Activated T-helper 2 cell treated with anti-CD3 and anti-CD28 coated beads, Interferon-gamma antibody, Interleukin-2, Interleukin-4, amounts not matched to agents 10 μg/mL and 5 μg/mL and 100 μg/mL, durations not matched to agents 14 hours and 24 hours and 36 hours (primary cell): ENCODE results near the gene RTN4. TPM values are rescaled to one million over a fixed set of nuclear protein-coding genes. Genes with fewer than 3 reads are reported as not detected.

Source experiments
- DNase-seq: peaks from one replicate; pipeline ENCODE4 v3.0.0; 2021; ENCODE audit warnings: low spot score
- H3K27ac Mint-ChIP-seq: one replicate; pipeline ENCODE4 v1.8.0; 2021; ENCODE audit warnings: mixed read lengths
- H3K27me3 Mint-ChIP-seq: one replicate; pipeline ENCODE4 v1.8.0; 2021; ENCODE audit warnings: low read depth, mixed read lengths
- H3K36me3 Mint-ChIP-seq: one replicate; pipeline ENCODE4 v1.8.0; 2021; ENCODE audit warnings: low read depth, mixed read lengths
- H3K4me1 Mint-ChIP-seq: one replicate; pipeline ENCODE4 v1.8.0; 2021; ENCODE audit warnings: low read depth, mixed read lengths
- H3K4me3 Mint-ChIP-seq: one replicate; pipeline ENCODE4 v1.8.0; 2021; ENCODE audit warnings: low read depth, mild to moderate bottlenecking, moderate library complexity, mixed read lengths
- H3K9me3 Mint-ChIP-seq: one replicate; pipeline ENCODE4 v1.8.0; 2021; ENCODE audit warnings: mixed read lengths
- intact Hi-C: fragments of 100-400 bp; cut with micrococcal nuclease; formaldehyde crosslinking; loops from one replicate; pipeline ENCODE4 v1.15.1; 2023
- total RNA-seq: library from RNA; stranded (reverse); gene quantifications from 2 replicates; pipeline ENCODE4 v1.2.3, GENCODE V29; 2022

RTN4 gene
- total RNA-seq, 1 donor from 2014 or later: 93.3 TPM

DNA sequence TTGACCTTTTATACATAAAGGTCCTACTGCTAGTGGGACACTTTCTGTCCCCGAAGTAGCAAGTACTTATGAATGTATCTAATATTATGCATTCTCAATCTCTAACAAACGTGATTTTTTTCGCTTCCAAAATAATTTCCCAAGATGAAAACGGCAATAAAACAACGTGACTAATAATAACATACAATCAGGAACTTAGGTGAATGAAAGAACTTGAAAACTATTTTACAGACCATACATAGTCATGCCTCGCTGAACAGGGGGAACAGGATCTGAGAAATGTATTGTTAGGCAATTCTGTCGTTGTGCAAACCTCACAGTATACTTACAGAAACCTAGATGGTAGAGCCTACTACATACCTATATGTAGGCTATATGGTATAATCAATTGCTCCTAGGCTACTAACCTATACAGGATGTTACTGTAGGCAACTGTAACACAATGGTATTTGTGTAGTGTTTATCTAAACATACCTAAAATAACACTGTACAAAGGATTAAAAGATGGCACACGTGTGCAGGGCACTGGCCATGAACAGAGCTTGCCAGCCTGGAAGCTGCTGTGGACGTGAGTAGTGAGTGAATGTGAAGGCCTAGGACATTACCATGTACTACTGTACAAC, 2.5 kb downstream of the RTN4 start:
- peaks cover 29% of the 10 kb centered on the region for H3K36me3 Mint-ChIP-seq
- H3K4me3 Mint-ChIP-seq: peak overlapping the region; percentile 80
- no peaks in the 10 kb centered on the region for H3K9me3 Mint-ChIP-seq
- H3K27ac Mint-ChIP-seq: no peak overlapping the region
- H3K27me3 Mint-ChIP-seq: no peaks in the 10 kb centered on the region
- intact Hi-C loops: loop anchor here (2.0 kb wide), 2 partner anchors 37 to 87 kb away; no protein-coding TSS in a partner anchor
- no peak for DNase-seq
- H3K4me1 Mint-ChIP-seq: peaks cover 53% of the 10 kb centered on the region

DNA sequence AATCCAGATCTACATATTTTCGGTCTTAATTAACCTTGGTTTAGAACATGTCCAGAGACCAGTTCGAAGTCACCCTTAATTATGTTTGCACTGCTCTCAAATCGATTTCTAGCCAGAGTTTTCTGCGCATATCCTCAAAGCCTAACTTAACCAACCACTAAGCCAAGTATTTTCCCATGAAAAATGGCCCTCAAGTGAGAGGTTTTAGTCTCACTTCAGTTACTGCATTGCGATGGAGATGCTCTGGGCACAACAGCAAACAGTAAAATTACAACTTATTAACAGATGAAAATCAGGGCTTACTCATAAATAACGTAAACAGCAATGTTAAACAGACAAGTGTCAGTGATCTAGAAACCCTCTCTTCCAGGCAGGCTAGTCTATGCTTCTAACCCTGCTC, 4.5 kb downstream of the RTN4 start:
- intact Hi-C loops: no loop called here
- H3K27me3 Mint-ChIP-seq: no peaks in the 10 kb centered on the region
- no peaks in the 10 kb centered on the region for H3K9me3 Mint-ChIP-seq
- no peak overlapping the region for H3K27ac Mint-ChIP-seq
- peaks cover 39% of the 10 kb centered on the region for H3K4me1 Mint-ChIP-seq
- H3K4me3 Mint-ChIP-seq: no peak overlapping the region
- H3K36me3 Mint-ChIP-seq: peaks cover 29% of the 10 kb centered on the region
- DNase-seq: no peak

DNA sequence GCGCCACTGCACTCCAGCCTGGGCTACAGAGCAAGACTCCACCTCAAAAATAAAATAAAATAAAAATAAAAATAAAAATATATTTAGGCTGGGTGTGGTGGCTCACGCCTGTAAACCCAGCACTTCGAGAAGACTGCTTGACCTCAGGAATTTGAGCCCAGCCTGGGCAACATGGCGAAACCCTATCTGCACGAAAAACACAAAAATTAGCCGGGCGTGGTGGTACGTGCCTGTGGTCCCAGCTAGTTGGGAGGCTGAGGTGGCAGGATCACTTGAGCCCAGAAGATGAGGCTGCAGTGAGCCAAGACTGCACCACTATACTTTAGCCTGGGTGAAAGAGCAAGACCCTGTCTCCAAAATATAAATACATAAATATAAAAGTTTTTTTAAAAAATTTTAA, 6.4 kb downstream of the RTN4 start:
- H3K27ac Mint-ChIP-seq: no peak overlapping the region
- peaks cover 5% of the 10 kb centered on the region for H3K9me3 Mint-ChIP-seq
- intact Hi-C loops: no loop called here
- peaks cover 37% of the 10 kb centered on the region for H3K4me1 Mint-ChIP-seq
- H3K27me3 Mint-ChIP-seq: no peaks in the 10 kb centered on the region
- peaks cover 40% of the 10 kb centered on the region for H3K36me3 Mint-ChIP-seq
- H3K4me3 Mint-ChIP-seq: no peak overlapping the region
- DNase-seq: no peak

GRCh38 chr2:55038428-55038827, 11.8 kb downstream of the RTN4 start:
- Mint-ChIP-seq H3K36me3 (peaks cover 48% of the 10 kb centered on the region), H3K9me3 (peaks cover 19% of the 10 kb centered on the region), H3K4me1 (peaks cover 33% of the 10 kb centered on the region), H3K4me3 (no peak overlapping the region), H3K27me3 (no peaks in the 10 kb centered on the region), H3K27ac (no peak overlapping the region)
- intact Hi-C loops: no loop called here
- DNase-seq: no peak

- H3K27ac Mint-ChIP-seq: no peak overlapping the region
- H3K36me3 Mint-ChIP-seq: peaks cover 51% of the 10 kb centered on the region
- intact Hi-C loops: no loop called here
- peaks cover 19% of the 10 kb centered on the region for H3K9me3 Mint-ChIP-seq
- H3K4me1 Mint-ChIP-seq: peaks cover 41% of the 10 kb centered on the region
- no peak overlapping the region for H3K4me3 Mint-ChIP-seq
- no peaks in the 10 kb centered on the region for H3K27me3 Mint-ChIP-seq
- no peak for DNase-seq
These were observed 14.5 kb downstream of the RTN4 start for GRCh38 chr2:55035716-55036115.

- Mint-ChIP-seq H3K4me3 (no peak overlapping the region), H3K4me1 (peaks cover 40% of the 10 kb centered on the region), H3K27me3 (no peaks in the 10 kb centered on the region), H3K27ac (no peak overlapping the region), H3K9me3 (peaks cover 15% of the 10 kb centered on the region), H3K36me3 (peaks cover 39% of the 10 kb centered on the region)
- no peak for DNase-seq
- intact Hi-C loops: no loop called here
These were observed 16.3 kb downstream of the RTN4 start for GRCh38 chr2:55033921-55034320.

DNA sequence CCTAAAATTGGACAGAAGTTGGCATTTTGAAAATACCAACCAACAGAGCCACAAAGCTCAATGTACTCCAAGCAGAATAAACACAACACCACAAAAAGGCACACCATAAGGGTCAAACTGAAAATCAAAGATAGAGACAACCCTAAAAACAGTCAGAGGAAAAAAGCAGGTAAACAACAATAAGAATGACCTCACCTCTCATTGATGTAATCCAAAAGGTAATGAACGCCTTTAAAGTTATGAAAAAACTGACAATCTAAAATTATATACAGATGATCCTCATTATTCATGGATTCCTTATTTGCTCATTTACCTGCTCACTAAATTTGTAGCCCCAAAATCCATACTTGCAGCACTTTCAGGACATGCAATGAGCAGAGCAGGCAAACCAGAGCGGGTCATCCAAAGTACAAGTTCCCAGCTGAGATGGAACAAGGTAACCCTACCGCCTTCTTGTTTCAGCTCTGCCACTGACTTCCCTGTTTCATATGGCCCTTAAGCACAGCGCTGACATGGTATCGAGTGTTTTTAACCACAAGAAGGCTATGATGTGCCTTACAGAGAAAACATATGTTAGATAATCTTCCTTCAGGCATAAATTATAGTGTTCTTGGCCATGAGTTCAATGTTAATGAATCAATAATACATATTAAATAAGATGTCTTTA, 17.0 kb downstream of the RTN4 start:
- no peaks in the 10 kb centered on the region for H3K27me3 Mint-ChIP-seq
- intact Hi-C loops: no loop called here
- no peak overlapping the region for H3K27ac Mint-ChIP-seq
- peaks cover 32% of the 10 kb centered on the region for H3K36me3 Mint-ChIP-seq
- no peak overlapping the region for H3K4me3 Mint-ChIP-seq
- peaks cover 40% of the 10 kb centered on the region for H3K4me1 Mint-ChIP-seq
- DNase-seq: no peak
- peaks cover 9% of the 10 kb centered on the region for H3K9me3 Mint-ChIP-seq

- Mint-ChIP-seq H3K36me3 (peaks cover 14% of the 10 kb centered on the region), H3K4me1 (peaks cover 27% of the 10 kb centered on the region), H3K27ac (no peak overlapping the region), H3K4me3 (no peak overlapping the region), H3K9me3 (peaks cover 4% of the 10 kb centered on the region), H3K27me3 (no peaks in the 10 kb centered on the region)
- no peak for DNase-seq
- intact Hi-C loops: no loop called here
These were observed 18.7 kb downstream of the RTN4 start for GRCh38 chr2:55031505-55031904.

- DNase-seq: no peak
- Mint-ChIP-seq H3K27me3 (no peaks in the 10 kb centered on the region), H3K9me3 (peaks cover 3% of the 10 kb centered on the region), H3K4me1 (peaks cover 25% of the 10 kb centered on the region), H3K4me3 (no peak overlapping the region), H3K36me3 (peaks cover 12% of the 10 kb centered on the region), H3K27ac (no peak overlapping the region)
- intact Hi-C loops: no loop called here
These were observed 19.5 kb downstream of the RTN4 start for GRCh38 chr2:55030766-55031165.

DNA sequence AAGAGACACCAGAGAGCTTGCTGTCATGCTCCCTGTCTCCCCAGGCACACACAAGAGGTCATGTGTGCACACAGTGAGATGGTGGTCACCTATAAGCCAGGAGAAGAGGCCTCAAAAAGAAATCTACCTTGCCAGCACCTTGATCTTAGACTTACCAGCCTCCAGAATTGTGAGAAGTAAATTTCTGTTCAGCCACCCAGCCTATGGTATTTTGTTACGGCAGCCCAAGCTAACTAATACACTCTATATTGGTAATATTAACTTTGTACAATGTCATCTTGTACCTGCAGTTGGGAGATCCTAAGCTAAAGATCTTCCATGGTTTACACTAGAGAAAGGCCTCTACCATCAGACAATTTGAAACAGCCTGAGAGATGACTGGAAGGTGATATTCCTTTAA, 21.2 kb downstream of the RTN4 start:
- H3K4me1 Mint-ChIP-seq: peaks cover 14% of the 10 kb centered on the region
- H3K27ac Mint-ChIP-seq: no peak overlapping the region
- no peak overlapping the region for H3K4me3 Mint-ChIP-seq
- peaks cover 3% of the 10 kb centered on the region for H3K36me3 Mint-ChIP-seq
- no peak for DNase-seq
- no peaks in the 10 kb centered on the region for H3K27me3 Mint-ChIP-seq
- intact Hi-C loops: no loop called here
- no peaks in the 10 kb centered on the region for H3K9me3 Mint-ChIP-seq

GRCh38 chr2:55027226-55027625, 23.0 kb downstream of the RTN4 start:
- DNase-seq: no peak
- Mint-ChIP-seq H3K27ac (no peak overlapping the region), H3K9me3 (no peaks in the 10 kb centered on the region), H3K4me3 (no peak overlapping the region), H3K4me1 (peaks cover 4% of the 10 kb centered on the region), H3K27me3 (no peaks in the 10 kb centered on the region), H3K36me3 (no peaks in the 10 kb centered on the region)
- intact Hi-C loops: no loop called here

DNA sequence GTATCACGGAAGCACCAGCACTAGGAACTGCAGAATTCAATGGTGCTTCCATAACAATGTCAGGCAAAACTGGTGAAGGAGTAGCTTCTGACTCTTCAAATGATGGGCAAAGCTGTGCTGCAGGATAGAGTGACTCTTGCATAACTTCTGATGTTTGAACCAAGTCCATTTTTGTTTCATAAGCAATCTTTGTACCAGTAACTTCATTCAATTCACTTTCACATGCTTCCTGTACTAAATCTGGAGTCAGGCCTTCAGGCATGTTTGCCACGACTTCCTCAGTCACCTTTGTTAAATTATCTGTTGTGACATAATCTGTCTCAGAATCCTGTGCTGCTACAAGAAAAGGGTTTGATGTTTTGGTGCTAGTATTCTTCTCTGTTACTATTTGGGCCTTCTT, 24.0 kb downstream of the RTN4 start:
- H3K4me3 Mint-ChIP-seq: no peak overlapping the region
- intact Hi-C loops: no loop called here

DNA sequence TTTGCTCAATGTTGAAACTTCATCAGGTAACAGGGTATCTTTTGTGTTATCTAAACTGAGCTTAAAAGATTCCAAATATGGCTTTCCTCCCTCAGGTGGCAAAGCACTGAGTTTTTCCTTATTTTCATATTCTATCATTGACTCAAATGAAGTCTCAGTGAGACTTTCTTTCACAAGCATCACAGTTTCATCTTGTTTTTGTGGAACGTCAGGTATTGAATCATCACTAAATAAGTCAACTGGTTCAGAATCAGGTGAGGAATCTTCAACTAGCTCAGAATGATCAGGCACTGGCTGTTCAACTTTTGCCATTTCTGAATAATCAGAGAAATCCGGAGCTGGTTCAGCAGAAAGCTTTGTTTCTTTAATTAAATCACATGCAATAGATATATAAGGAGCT, 24.6 kb downstream of the RTN4 start:
- Mint-ChIP-seq H3K27me3 (no peaks in the 10 kb centered on the region), H3K27ac (peak overlapping the region; percentile 12), H3K36me3 (no peaks in the 10 kb centered on the region), H3K4me1 (peaks cover 2% of the 10 kb centered on the region), H3K9me3 (no peaks in the 10 kb centered on the region), H3K4me3 (no peak overlapping the region)
- DNase-seq: no peak
- intact Hi-C loops: no loop called here

More for the DNA sequence above, 24.0 kb downstream of the RTN4 start:
- no peak for DNase-seq
- H3K27me3 Mint-ChIP-seq: no peaks in the 10 kb centered on the region
- H3K27ac Mint-ChIP-seq: no peak overlapping the region
- H3K36me3 Mint-ChIP-seq: no peaks in the 10 kb centered on the region
- H3K9me3 Mint-ChIP-seq: no peaks in the 10 kb centered on the region
- H3K4me1 Mint-ChIP-seq: peaks cover 4% of the 10 kb centered on the region
